Stimulated activated CD4-positive, alpha-beta T cell treated with anti-CD3 and anti-CD28 coated beads, Interleukin-1b, Interleukin-23, amount 100 ng/mL, for 1 hour (primary cell): Measurements from ENCODE around the gene SLC6A15.

Experiments used
- DNase-seq, 2 donors: peaks; one replicate each; pipeline ENCODE4 v3.0.0-alpha.2; 2020; ENCODE audit warnings: low read depth in 2 of 2

The SLC6A15 gene

DNA sequence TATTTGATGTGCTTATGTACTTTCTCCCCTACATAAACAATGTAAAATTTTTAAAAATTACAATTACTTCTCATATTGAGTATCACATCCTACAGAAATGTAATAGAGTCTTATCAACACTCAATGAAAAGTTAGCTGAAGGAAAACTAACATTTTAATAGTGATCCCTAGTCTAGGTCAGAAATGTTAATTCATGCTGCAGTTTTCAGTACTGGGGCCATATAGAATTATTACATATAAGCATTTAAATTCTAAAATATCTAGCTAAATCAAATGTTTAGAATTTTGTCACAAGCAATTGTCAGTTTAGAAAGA, 37.8 kb downstream of the SLC6A15 start:
- no peak for DNase-seq

DNA sequence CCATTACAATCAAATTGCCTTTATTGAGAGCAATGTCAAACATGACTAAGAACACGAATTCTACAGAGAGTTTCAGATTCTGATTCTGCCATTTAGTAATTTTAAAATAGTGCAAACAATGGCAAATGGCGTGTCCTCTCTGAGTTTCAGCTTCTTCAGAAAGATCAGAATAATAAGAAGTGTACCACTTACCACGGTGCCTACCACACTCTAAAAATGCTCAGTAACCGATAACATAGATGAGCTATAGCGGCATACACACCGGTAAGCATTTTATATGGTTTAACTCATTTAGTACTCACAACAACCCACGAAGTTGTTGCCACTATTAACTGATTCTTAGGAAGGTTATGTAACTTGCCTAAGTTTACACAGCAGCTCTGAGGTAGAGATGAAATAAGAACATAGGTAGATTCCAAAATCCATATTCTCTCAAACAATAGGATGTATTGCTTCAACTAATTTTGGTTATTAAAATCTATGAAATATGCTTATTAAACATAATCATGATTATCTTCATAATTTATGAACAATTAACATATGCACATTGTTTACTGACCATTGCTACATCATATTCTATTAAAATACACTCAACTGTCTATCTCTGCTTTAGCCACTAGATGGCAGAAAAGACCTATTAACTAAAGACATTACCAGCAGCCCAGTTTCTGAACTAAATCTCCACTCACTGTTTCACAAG, 38.3 kb downstream of the SLC6A15 start:
- DNase-seq, result no peak

DNA sequence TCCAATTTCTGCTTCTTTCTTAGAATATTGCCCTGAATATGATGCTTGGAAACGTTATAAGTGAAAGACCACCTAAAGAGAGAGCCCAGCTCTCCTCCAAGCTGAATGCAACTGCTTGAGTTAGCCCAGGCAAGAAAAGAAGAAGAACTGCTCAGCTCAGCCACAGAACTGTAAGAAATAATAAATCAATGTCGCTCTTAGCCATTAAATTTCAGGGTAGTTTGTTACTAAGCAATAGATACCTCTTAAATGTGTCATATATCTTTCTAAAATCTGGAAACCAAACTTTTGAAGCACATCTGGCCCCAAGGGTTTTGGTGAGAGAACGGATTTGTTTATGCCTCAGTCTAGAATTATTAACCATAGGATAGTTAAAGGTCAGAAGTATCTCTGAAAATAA, 50.4 kb downstream of the SLC6A15 start:
- no peak for DNase-seq

DNA sequence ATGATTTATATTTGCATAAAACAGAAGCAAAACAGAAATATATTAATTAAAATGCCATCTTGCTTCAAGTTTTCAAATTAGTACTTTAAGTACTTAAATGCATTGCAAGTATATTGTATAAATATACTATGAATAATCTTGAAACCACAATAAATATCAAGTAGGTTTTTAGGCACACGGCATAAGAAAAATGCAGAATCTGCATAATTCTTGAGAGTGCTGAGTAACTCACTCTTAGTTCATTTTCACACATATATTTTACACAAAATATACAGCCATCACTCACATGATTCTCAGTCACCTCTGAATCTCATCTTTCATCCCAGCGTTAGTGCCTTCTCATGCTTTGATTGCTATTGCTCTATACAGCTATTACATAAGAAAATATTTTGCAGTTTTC, 51.9 kb downstream of the SLC6A15 start:
- DNase-seq, result no peak

DNA sequence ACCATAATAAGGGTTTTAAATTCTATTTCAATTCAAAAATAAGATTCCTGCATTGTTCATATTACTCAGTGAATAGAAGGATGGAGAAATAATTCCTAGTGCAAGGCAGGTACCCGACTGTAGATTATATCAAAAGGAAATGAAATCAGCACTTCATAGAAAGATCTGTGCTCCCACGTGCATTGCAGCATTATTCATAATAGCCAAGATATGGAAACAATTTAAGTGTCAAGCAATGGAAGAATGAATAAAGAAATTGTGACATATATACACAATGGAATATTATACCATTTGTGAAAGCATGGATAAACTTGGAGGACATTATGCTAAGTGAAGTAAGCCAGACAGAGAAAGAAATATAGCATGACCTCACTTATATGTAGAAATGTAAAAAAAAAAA, 53.8 kb downstream of the SLC6A15 start:
- DNase-seq, result no peak

DNA sequence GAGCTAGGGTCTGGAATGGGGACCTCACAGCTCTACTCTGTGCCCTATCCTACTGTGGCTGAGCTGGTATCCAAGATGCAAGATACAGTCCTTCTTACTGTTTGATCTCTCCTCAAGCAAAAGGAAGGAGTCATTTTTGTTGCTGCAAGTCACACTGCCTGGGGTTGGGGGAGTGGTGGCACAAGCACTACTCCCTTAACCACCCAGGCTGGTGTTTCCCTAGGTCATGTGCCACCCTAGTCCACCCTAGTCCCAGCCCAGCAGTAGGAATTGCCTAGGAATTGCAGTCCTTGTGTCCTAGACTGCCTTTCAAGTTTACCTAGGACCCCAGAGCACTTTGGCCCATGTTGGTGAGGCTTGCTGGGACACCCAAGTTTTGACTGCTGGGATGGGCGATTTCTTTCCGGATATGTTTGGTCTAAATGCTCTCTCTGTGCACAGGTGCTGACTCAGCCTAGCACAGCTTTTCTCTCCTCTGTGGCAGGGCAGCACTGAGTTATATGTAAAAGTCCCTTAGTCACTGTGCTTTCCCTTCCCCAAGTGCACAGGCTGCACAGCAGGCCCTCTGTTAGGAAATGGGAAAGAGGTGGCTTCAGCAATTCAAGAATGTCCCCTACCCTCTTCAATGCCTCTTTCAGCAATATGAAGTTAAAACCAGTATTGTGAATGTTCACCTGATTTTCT, 54.9 kb downstream of the SLC6A15 start:
- no peak for DNase-seq

DNA sequence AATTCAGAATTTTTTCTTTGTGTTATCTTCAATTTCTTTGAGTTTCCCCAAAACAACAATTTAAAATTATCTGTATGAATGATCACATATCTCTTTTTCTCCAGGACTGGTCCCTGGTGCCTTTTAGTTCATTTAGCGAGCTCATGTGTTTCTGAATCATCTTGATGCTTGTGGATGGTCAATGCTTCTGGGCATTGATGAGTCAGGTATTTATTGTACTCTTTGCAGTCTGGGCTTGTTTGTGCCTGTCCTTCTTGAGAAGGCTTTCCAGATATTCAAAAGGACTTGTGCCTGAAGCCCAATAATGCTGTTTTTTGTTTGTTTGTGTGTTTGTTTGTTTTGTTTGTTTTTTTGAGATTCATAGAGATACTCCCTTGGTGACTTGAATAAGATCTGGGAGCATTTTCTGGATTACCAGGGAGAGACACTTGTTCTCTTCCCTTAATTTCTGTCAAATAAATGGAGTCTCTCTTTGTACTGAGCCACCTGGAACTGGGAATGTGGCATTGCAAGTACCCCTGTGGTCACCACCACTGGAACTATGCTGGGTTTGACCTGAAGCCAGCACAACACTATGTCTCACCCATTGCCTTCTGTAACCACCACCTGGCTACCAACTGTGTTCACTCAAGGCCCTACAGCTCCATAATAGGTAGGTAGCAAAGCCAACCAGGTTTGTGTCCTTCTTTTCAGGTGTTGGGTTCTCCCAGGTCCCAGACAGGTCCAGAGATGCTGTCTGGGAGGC, 56.3 kb downstream of the SLC6A15 start:
- no peak for DNase-seq

- DNase-seq, result no peak
Measured at GRCh38 chr12:84843593-84844144, 68.9 kb downstream of the SLC6A15 start.

DNA sequence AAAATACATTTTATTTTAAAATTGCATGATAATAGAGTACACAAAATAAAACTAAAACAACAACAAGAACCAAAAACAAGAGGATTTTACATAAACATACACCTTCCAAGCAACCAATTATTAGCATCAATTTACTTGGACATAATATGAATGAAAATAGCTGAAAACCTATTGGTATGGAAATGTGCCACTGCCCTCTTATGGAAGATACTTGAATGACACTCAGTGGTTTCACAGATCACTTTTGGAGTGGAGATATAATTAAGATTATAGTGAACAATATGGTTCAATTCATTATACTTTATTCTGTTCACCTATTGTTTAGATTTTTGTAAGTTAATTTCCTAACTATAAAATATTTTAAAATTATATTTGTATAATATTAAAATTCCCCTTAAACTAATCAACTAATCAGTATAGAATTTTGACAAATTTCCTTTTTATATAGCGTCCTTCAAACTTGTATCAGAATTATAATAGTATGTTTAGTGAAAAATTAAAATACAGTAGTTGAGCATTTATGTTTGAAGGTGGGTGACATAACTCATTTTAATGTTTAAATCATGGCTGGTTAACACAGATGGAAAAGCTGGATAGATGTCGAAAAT, 70.1 kb downstream of the SLC6A15 start:
- no peak for DNase-seq

- no peak for DNase-seq
Measured at GRCh38 chr12:84841591-84841990, 71.0 kb downstream of the SLC6A15 start.

DNA sequence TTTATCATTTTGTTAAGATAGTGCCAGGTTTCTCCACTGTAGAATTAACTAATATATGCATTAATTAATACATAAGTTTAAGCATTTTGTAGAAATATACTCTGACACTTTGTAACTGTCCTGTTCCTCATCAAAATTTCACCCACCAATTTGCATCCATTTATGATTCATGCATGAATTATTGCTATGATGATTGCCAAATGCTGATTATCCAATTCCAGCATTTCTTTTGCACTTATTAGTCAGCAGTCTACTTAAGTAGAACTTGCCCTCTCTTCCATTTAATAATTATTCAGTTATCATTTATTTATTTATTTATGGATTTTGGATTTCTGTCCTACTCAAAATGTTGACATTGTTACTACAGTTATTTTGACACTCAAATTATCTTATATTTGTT, 72.2 kb downstream of the SLC6A15 start:
- DNase-seq, result no peak

- DNase-seq, result no peak
Measured at GRCh38 chr12:84826925-84827324, 85.7 kb downstream of the SLC6A15 start.

GRCh38 chr12:84825149-84825548, 87.5 kb downstream of the SLC6A15 start:
- no peak for DNase-seq

DNA sequence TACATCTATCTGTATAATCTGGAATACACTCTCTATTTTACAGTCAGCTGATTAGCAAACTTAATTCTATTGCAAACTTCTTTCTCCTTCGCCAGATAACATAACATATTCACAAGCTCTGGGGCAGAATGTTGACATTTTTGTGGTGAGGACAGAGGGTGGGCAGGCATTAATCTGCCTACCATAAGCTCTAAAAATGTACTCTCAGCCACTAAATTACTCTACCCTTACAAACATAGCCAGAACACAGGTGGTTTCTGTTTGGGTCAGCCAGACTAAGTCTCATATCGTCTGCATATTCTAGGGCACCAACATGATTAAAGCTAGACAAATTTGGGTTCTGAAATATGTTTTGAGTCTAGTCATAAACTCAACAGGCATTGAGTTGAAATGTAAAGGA, 90.1 kb downstream of the SLC6A15 start:
- DNase-seq, result no peak

DNA sequence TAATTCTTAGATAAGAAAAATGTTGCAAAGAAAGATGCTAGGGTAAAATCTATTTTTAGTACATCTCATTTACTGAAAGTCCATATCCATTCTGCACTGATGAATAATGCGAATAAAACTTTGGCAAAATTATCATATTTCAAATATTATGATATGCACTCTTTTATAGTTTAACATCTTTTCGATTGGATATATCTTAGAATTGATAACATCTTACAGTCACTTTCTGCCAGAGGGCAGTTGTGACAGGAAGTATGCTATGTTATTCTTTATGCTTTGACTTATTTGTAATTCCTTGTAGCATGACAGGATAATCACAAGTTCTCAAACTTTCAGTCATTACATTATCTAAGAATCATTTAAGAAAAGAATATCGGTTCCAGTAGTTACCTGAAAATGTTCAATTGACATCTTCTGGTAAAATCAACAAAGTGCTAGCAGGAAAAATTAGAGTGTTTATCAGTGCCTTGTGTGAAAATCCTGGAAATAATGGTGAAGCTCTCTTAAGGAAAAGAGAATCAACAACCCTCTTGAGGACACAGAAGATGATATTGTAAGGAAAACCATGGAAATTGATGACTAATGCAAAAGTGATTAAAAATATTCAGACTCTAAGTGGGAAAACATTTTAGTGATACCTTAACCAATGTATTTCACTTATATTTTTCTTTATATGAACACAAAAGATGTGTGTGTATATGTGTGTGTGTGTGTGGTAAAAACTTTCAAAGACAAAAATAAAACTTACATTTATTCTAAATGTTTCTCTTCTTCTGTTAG, 95.5 kb downstream of the SLC6A15 start:
- no peak for DNase-seq

GRCh38 chr12:84814664-84815245, 97.8 kb downstream of the SLC6A15 start:
- DNase-seq, result no peak

GRCh38 chr12:84813780-84814663, 98.6 kb downstream of the SLC6A15 start:
- no peak for DNase-seq

- no peak for DNase-seq
Measured at GRCh38 chr12:84811291-84811690, 101.3 kb downstream of the SLC6A15 start.

DNA sequence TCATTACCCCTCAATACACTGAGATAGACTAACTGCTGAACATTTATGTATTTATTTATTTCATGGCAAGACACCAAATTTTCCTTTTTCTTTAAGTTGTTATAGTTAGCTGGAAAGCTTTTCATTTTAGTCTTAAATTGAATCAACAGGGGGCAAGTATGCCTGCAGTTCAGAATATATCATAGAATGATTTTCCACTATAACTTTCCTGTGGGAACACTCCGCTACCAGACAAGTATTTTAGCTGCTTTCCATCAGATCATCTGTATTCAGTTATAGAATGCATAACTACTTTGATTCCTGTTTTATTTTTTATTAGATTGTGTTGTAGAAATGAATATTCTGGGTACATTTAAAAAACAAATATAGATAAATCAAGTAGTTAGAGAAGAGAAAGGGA, 102.0 kb downstream of the SLC6A15 start:
- DNase-seq, result no peak
